HG02642 (cell line): ENCODE measurements around the gene PTPRN2.
"Not testable (repeated sequence)": the region's sequence is repeated elsewhere in the genome, so short reads cannot be mapped to it uniquely, and the experiment has no call there.

Experiments used
- ATAC-seq: cut with Tn5 transposase; IDR thresholded peaks from one replicate; pipeline ENCODE4 v1.9.1; 2021; ENCODE audit warnings: mild to moderate bottlenecking; ENCODE audit not compliant: unreplicated experiment, poor library complexity

Gene PTPRN2

DNA sequence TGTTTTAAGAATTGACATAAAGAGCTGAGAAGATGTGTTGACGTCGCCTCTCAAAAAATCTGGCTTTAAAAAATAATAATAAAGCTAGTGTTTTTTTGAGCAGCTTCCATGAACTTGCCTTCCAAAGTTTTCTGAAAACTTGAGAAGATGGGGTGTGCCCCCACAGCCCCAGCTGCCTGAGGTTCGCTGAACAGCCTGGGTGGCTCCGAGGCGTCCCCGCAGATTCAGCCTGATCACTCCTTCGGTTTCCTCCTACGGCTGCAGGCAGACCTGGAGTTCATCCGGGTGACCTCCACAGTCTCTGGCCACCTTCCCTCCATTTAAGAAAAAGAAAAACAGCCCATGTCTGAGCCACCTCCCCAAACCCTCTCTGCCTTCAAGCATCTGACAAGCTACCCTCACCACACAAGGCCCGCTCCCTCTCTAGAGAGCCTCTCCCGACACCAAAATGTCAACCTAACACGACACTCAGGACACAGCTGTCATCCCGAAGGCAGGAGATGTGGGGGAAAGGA lies 177.8 kb downstream of the PTPRN2 start:
- ATAC-seq = no peak

DNA sequence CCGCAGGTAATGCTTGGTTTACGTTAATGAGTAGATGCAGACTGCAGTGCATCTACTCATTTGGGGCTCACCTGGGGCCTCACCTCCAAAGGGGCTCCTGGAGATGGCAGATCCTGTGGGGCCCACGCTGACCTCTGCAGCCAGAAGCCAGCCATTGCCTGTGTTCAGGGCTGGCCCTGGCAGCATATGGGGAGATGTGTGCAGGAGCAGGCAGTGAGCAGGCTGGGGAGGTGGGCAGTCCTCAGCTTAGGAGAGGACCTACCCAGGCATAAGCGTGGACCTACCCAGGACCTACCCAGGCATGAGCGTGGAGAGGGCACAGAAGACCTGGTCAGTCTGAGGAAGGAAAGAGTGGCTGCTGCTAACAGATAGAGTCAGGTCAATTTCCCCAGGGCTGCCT lies 178.5 kb downstream of the PTPRN2 start:
- ATAC-seq = no peak

GRCh38 chr7:158408318-158408920 lies 179.2 kb downstream of the PTPRN2 start:
- no peak for ATAC-seq

- no peak for ATAC-seq
Observed at GRCh38 chr7:158407581-158408317, 179.9 kb downstream of the PTPRN2 start.

- ATAC-seq = no peak
Observed at GRCh38 chr7:158406801-158407200, 180.8 kb downstream of the PTPRN2 start.

DNA sequence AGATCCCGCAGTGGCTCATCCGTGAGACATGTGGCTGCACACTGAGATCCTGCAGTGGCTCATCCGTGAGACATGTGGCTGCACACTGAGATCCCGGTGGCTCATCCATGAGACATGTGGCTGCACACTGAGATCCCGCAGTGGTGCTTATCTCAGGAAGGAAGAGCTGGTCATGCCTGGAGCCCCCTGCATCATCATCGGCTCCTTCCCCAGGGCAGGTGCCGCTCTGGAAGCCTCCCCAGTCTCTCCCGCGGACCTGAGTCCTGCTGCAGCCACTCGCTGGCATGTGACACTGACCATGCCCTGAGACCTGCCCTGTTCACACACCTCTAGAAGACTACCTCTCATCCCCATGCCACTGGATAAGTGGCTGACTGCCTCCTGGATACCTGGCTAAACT lies 181.3 kb downstream of the PTPRN2 start:
- ATAC-seq = no peak

- not testable (repeated sequence) for ATAC-seq
Observed at GRCh38 chr7:158405771-158406170, 181.9 kb downstream of the PTPRN2 start.

DNA sequence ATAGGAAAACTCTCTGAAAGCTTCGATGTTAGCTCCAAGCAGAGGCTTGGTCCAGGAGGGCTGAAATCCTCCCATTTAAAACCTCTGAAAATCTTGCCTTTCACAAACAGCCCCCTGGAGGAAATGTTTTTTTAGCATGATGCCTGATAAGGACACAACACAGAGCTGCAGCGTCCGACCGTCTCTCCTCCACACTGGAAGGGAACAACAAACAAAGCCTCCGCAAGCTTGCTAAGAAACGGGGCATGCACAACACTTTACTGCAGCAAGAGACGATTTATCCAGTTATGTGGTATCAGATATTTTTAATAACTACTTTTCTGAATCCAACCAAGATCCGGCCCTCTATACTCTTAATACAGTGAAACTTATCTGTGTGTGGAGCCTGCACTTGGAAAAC lies 182.3 kb downstream of the PTPRN2 start:
- no peak for ATAC-seq

DNA sequence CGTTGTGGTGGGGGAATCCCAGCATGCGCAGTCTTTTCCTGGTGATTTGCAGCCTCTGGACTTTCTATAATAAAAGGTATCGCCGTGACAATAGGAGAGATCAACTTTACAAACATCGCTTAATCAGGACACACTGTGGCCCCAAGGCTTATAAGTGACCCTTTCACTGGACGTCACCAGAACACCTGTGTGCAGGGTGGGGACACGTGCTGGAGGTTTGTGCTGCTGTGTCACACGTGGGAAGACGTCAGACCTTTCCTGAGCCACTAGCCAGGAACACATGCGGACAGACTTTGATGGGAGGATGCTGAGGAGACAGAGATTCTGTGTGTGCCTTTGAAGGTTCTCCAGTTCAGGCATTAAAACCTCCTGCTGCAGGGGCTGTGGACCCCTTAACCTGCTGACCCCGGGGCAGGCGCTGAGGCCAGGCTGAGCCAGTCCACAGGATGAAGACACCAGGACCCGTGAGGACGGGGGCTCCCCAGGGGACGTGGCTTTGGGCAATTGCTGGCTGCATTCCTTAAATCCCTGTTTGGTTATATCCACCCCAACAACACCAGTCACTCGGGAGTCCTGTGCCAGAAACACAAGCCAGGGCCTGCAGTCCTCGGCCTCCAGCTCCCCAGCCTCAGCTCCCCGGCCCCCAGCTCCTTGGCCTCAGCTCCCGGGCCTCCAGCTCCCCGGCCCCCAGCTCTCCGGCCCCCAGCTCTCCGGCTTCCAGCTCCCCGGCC lies 183.4 kb downstream of the PTPRN2 start:
- ATAC-seq = no peak

- no peak for ATAC-seq
Observed at GRCh38 chr7:158403013-158403821, 184.4 kb downstream of the PTPRN2 start.

DNA sequence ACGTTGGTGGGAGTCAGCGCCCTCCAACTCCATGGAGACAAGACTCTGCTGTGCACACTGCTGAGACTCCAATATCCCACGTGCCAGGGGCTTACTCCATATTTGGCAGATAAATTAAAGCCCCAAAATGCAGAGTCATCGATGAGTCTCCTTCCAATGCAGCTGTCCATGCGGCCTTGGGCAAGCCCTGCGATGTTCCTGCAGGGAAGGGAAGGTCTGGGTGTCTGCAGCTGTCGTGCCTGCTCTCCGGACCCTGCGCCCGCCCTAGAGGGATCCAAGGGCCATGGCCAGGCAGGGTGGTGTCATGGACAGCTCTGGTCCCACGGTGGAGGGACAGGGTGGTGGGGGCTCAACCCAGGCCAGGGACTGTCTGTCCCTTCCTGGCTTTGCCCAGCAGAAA lies 185.2 kb downstream of the PTPRN2 start:
- ATAC-seq = no peak

DNA sequence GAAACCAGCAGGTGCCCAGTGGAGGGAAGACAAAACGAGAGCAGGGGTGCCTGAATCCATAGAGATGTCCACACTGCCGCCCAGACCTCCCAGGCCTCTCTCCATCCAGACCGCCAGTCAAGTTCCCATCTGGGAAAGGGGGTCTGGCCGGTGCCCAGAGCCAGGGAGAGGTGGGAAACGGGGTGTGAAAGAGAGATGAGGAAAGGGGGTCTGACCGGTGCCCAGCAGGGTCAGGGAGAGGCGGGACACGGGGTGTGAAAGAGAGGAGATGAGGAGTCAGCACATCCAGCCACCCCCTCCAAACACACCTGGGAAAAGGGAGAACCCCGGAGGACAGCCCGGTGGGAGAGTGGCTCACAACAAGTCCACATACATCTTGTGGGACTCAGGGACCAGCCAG lies 185.8 kb downstream of the PTPRN2 start:
- ATAC-seq = no peak

DNA sequence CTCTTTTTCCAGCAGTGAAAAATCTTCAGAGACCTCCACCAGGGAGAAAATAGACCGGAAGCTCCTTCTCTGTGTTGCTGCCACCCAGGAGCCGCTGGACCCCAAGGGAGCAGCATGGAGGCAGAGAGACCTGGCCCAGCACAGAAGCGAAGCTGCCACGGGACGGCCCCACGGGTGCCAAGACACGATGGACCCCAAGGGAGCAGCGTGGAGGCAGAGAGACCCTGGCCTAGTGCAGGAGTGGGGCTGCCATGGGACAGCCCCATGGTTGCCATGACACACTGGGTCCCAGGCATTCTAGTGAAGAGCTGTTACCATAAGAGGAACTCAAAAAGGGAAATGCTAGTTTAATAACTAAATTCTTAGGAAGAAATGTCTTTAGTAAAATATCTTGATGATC lies 186.3 kb downstream of the PTPRN2 start:
- no peak for ATAC-seq

DNA sequence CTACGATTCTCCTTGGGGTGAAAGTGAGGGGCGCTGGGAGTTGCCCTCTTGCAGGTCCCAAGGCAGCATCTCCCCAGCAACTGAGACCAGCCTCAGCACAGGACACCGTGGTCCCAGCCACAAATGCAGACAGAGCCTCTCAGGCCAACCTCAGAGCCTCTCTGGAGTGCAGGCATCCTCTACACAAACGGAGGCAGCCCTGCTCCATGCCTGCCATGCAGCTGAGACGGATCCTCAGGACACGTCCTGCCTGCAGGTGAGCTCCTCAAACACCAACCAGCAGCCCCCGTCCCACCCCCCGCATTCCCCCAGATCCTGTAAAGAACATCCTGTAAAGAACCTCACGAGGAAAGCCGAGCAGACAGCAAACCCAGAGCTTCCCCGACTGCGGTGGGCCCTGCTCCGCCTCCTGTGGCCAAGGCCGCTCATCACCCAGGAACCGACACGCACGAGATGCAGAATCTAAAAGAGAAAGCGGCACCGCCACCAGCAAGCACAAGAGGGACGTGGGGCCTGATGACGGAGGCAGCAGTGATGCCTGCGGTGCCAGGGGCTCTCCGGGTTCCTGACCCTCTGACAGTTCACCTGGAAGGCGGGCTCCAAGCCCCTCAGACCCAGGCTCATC lies 186.9 kb downstream of the PTPRN2 start:
- no peak for ATAC-seq

DNA sequence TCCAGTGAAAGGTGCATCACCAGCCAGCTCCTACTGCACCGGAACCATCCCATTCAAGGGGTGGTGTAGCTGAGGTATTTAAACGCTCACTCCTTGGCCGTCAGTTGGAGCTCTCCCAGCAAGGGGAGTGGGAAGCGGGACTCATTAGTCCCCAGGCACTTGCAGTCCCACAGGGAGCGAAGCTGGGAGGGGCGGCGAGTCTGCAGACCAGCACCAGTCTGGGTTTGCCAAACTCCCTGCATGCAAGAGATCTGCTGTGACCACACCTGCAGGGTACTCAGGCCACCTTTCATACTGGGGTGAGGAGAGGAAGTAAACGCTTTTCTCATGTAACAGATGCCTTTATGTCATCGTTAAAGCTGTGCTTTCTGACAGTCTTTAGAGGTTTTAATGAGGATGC lies 187.9 kb downstream of the PTPRN2 start:
- no peak for ATAC-seq

GRCh38 chr7:158398750-158399149 lies 188.9 kb downstream of the PTPRN2 start:
- no peak for ATAC-seq

DNA sequence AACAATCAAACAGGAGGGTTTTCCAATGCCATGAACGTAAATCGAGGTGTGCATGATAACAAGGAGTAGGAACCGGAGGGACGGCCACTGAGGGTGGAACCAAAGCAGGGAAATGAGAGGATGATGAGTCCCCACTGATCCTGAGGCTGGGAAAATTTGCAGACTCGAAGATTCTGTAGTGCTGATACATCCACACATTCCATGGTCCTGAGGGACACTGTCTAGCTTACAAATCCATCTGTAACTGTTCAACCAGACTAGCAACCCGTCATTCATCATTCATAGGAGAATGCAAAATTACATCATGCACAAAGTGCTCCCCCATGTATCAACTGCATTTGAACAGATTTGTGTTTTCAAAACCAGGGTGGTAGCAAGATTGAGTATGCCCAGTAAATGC lies 189.7 kb downstream of the PTPRN2 start:
- ATAC-seq = no peak

DNA sequence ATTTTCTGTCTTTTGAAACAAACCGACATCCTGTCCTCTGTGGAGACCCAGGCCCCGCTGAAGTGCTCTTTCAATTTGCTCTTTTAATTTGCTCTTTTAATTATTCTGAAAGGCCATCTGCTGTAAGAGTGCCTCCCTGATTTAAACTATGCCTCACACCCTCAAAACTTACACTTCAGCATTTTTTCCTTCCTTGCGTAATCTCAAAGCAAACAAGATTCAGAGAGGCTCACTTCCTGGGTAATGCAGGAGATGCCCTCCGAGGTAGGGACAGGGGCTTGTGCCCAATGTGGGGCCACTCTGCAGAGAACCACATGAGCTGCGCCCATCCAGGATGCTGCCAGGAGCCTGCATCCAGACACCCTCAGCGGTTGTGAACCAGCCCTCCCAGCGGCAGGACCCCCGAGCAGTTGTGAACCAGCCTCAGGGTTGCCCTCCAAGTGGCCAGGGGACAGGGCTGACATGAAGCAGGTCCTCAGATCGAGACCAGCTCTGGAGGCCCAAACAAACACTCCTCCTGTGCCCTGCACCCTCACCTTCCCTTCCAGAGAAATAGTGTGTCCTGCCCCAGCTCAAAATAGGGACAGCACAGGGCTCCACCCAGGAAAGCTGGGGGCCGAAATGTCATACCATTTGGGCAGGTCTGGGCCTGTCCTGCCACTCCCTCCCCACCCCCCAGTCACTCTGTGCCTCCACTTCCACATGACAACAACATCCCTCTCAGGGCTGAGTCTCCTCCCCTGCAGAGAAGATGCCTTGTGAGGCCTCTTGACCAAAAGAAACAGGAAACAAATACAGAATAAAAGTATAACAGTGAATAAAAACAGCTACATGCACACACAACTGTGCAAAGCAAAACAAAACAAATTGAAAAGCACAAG lies 190.4 kb downstream of the PTPRN2 start:
- no peak for ATAC-seq

GRCh38 chr7:158396301-158396905 lies 191.2 kb downstream of the PTPRN2 start:
- ATAC-seq = no peak
